ENCODE measurements around the gene EPS8.
A peak's percentile ranks its signal among the peaks of the same experiment; 100 is the strongest.

The EPS8 gene

DNA sequence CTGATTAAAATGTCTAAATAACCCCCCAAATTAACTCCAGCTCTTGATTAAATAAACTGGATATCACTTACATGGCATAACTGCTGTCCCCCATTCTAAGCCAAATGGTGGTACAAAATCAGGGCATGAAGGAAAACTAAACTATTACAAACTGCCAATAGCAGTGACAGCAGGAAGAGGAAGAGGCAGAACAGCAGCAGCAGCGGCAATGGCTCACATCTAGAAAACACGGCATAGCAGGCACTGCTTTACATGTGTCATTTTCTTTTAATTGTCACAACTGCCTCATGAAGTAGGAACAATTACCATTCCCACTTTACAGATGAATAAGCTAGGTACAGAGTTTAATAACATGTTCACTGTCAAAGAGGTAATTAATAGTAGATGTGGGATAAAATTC lies 92.0 kb downstream of the EPS8 start:
- Histone ChIP-seq H3K4me1 (ENCODE audit: control insufficient read depth, insufficient read depth, low read length) (no peaks in the 10 kb centered on the region), H3K9ac (ENCODE audit: low read depth, low read length) (no peak overlapping the region), H3K27me3 (ENCODE audit: control insufficient read depth, insufficient read depth, low read length) (no peaks in the 10 kb centered on the region), H3K36me3 (ENCODE audit: control insufficient read depth, insufficient read depth, low read length) (no peaks in the 10 kb centered on the region), H3K9me3 (ENCODE audit: control insufficient read depth, insufficient read depth, low read length) (no peaks in the 10 kb centered on the region), H3K4me3 (ENCODE audit: low read depth, low read length) (no peak overlapping the region)

DNA sequence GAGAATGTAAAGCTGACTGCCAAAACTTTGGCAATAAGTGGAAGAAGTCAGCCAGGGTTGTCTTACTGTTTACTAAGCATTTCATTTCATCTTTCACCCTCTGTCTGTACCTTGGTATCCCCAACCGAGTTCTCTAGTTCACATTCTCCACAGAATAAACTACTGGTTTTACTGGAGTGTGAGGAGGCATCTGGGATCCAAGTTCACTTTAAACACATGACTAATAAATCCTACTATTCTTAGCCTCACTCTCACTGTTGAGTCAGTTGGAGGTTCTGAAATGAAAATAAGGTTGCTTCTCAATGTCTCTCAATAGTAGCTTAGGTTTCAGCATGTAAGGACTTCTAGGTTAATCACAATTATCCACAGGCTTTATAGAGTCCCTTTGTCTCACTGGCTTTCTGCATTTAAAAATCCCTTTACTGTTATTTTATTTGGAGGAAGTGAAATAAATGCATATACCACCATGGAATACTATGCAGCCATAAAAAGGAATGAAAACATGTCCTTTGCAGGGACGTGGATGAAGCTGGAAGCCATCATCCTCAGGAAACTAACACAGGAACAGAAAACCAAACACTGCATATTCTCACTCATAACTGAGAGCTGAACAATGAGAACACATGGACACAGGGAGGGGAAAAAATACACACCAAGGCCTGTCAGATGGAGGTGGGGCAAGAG lies 95.8 kb downstream of the EPS8 start:
- Histone ChIP-seq H3K9me3 (ENCODE audit: control insufficient read depth, insufficient read depth, low read length) (no peaks in the 10 kb centered on the region), H3K4me1 (ENCODE audit: control insufficient read depth, insufficient read depth, low read length) (no peaks in the 10 kb centered on the region), H3K9ac (ENCODE audit: low read depth, low read length) (no peak overlapping the region), H3K4me3 (ENCODE audit: low read depth, low read length) (no peak overlapping the region), H3K27me3 (ENCODE audit: control insufficient read depth, insufficient read depth, low read length) (no peaks in the 10 kb centered on the region), H3K36me3 (ENCODE audit: control insufficient read depth, insufficient read depth, low read length) (no peaks in the 10 kb centered on the region)

DNA sequence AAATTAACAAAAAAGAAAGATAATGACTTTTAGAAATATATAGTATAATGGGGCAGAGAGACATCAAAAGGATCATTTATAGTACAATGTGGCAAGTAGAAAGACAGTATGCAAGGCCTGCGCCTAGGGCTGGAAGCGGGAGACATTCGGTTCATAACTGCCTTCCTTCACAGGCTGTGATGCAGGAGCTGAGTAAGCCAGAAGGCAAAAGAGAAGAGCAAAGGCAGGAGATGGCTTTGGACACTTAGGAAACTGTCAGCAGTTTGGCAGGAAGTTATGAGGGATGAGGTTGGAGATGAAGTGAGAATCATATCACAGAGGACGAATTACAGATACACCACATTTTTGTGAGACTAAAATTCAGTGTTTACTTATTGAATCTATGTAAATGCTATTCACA lies 97.8 kb downstream of the EPS8 start:
- Histone ChIP-seq H3K4me1 (ENCODE audit: control insufficient read depth, insufficient read depth, low read length) (no peaks in the 10 kb centered on the region), H3K27me3 (ENCODE audit: control insufficient read depth, insufficient read depth, low read length) (no peaks in the 10 kb centered on the region), H3K9me3 (ENCODE audit: control insufficient read depth, insufficient read depth, low read length) (no peaks in the 10 kb centered on the region), H3K4me3 (ENCODE audit: low read depth, low read length) (no peak overlapping the region), H3K9ac (ENCODE audit: low read depth, low read length) (no peak overlapping the region), H3K36me3 (ENCODE audit: control insufficient read depth, insufficient read depth, low read length) (no peaks in the 10 kb centered on the region)

DNA sequence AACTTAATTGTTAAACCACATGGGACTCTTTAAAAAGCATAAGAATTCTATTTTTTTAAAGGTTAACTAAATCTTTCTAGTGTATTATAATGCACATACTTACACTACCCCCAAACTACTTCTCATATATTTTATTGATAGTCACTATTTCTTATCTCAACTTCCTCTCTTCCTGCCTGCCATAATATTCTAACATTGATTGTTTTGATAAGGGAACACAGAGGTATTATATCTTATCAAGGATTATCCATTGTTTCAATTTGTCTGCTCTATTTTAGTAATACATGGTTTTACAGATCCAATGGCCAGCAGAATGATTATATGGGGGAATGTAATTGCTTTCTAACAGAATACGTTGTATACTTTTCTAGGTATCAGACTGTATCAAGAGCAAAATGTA lies 98.9 kb downstream of the EPS8 start:
- H3K27me3 ChIP-seq (ENCODE audit: control insufficient read depth, insufficient read depth, low read length): no peaks in the 10 kb centered on the region

DNA sequence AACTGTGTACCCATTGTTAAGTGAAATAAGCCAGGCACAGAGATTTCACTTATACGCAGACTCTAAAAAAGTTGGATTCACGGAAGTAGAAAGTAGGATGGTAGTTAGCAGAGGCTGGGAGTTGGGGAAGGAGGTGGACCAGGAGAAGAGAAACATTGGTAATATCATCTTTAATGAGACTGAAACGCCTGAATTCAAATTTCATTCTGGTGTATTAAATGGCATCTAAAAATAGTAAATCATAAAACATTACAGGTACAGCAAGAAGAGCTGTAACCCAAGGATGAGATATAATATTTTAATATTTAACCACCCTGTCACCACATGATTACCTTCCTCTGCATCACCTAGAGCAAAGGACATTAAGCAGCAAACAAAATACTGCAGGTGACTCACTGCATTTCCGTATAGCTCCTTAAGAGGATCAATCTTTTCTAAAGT lies 99.4 kb downstream of the EPS8 start:
- Histone ChIP-seq H3K36me3 (ENCODE audit: control insufficient read depth, insufficient read depth, low read length) (no peaks in the 10 kb centered on the region), H3K9ac (ENCODE audit: low read depth, low read length) (no peak overlapping the region), H3K9me3 (ENCODE audit: control insufficient read depth, insufficient read depth, low read length) (no peaks in the 10 kb centered on the region), H3K4me1 (ENCODE audit: control insufficient read depth, insufficient read depth, low read length) (no peaks in the 10 kb centered on the region), H3K27me3 (ENCODE audit: control insufficient read depth, insufficient read depth, low read length) (no peaks in the 10 kb centered on the region), H3K4me3 (ENCODE audit: low read depth, low read length) (no peak overlapping the region)

More for the DNA sequence above, 98.9 kb downstream of the EPS8 start:
- Histone ChIP-seq H3K9me3 (ENCODE audit: control insufficient read depth, insufficient read depth, low read length) (no peaks in the 10 kb centered on the region), H3K36me3 (ENCODE audit: control insufficient read depth, insufficient read depth, low read length) (no peaks in the 10 kb centered on the region), H3K9ac (ENCODE audit: low read depth, low read length) (no peak overlapping the region), H3K4me1 (ENCODE audit: control insufficient read depth, insufficient read depth, low read length) (no peaks in the 10 kb centered on the region), H3K4me3 (ENCODE audit: low read depth, low read length) (no peak overlapping the region)

DNA sequence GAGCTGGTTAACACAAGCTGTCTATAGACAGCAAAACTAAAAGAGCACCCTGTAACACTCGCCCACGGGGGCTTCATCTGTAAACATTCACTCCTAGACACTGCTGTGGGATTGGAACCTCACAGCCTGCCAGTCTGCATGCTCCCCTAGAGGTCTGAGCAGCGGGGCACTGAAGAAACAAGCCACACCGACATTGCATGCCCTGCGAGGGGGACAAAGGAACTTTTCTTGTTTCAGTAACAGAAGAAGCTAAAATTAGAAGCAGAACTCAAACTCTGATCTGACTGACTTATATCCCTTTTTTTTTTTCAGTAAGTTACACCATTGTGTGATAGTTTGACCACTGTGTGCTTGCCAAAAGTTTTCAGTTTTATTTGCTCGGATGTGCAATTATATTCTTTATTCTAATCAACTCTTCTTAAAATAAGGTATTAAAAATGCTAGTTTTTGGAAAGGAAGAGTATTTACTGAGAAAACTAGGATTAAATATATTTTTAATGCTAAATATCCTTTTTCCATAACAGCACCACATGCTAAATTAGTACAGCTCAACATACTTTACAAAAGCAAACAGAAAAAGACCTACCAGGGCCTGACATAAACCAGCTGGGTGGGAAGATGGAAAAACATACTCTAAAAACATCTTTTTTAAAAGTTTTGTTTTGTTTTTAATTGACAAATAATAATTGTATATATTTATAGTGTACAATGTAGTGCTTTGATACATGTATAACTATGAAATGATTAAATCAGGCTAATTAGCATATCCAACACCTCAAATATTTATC lies 100.2 kb downstream of the EPS8 start:
- peak overlapping the region; percentile 33 for H3K4me3 ChIP-seq (ENCODE audit: low read depth, low read length)
- H3K9ac ChIP-seq (ENCODE audit: low read depth, low read length): no peak overlapping the region
- H3K9me3 ChIP-seq (ENCODE audit: control insufficient read depth, insufficient read depth, low read length): no peaks in the 10 kb centered on the region
- no peaks in the 10 kb centered on the region for H3K36me3 ChIP-seq (ENCODE audit: control insufficient read depth, insufficient read depth, low read length)
- no peaks in the 10 kb centered on the region for H3K4me1 ChIP-seq (ENCODE audit: control insufficient read depth, insufficient read depth, low read length)
- no peaks in the 10 kb centered on the region for H3K27me3 ChIP-seq (ENCODE audit: control insufficient read depth, insufficient read depth, low read length)

DNA sequence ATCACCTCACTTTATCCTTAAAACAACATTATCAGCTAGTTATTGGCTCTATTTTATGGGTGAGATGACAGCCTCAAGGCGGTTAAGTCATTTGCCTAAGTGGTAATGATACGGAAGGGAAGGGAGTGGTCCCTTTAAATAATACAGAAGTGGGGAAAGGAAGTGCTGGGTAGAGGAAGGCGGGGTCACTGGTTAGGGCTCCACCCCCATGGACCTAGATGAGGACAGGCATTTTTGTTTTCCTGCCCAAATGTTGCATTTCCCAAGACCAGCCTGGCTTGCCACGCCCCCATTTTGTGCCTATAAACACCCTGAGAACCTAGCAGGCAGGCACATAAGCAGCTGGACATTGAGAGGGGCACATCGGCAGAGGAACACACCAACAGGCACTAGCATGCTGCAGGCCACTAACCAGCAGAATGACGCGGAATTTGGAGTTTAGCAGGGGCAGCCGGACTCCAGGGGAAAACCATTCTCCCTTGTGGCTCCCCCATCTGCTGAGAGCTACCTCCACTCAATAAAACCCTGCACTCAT lies 100.9 kb downstream of the EPS8 start:
- Histone ChIP-seq H3K9ac (ENCODE audit: low read depth, low read length) (no peak overlapping the region), H3K9me3 (ENCODE audit: control insufficient read depth, insufficient read depth, low read length) (no peaks in the 10 kb centered on the region), H3K36me3 (ENCODE audit: control insufficient read depth, insufficient read depth, low read length) (no peaks in the 10 kb centered on the region), H3K4me3 (ENCODE audit: low read depth, low read length) (peak overlapping the region; percentile 33), H3K27me3 (ENCODE audit: control insufficient read depth, insufficient read depth, low read length) (no peaks in the 10 kb centered on the region), H3K4me1 (ENCODE audit: control insufficient read depth, insufficient read depth, low read length) (no peaks in the 10 kb centered on the region)

DNA sequence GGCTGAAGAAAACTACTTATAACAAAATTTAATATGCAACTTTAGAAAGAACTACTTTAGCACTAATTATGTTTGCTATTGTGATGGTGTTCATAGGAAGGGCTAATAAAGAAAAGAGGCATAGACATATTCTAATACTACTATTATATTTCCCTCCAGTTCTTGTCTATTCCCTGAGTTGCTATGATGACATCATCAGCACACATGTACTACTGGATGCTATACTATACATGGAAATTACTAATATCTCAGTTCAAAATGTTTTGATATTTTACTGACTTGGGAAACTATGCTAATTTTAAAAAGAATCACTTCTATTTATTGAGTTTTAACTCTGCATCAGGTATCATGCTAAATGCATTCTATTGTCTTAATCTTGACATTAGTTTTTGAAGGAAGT lies 101.6 kb downstream of the EPS8 start:
- H3K9ac ChIP-seq (ENCODE audit: low read depth, low read length): no peak overlapping the region
- no peaks in the 10 kb centered on the region for H3K4me1 ChIP-seq (ENCODE audit: control insufficient read depth, insufficient read depth, low read length)
- H3K9me3 ChIP-seq (ENCODE audit: control insufficient read depth, insufficient read depth, low read length): no peaks in the 10 kb centered on the region
- H3K27me3 ChIP-seq (ENCODE audit: control insufficient read depth, insufficient read depth, low read length): no peaks in the 10 kb centered on the region
- H3K4me3 ChIP-seq (ENCODE audit: low read depth, low read length): no peak overlapping the region
- H3K36me3 ChIP-seq (ENCODE audit: control insufficient read depth, insufficient read depth, low read length): no peaks in the 10 kb centered on the region

DNA sequence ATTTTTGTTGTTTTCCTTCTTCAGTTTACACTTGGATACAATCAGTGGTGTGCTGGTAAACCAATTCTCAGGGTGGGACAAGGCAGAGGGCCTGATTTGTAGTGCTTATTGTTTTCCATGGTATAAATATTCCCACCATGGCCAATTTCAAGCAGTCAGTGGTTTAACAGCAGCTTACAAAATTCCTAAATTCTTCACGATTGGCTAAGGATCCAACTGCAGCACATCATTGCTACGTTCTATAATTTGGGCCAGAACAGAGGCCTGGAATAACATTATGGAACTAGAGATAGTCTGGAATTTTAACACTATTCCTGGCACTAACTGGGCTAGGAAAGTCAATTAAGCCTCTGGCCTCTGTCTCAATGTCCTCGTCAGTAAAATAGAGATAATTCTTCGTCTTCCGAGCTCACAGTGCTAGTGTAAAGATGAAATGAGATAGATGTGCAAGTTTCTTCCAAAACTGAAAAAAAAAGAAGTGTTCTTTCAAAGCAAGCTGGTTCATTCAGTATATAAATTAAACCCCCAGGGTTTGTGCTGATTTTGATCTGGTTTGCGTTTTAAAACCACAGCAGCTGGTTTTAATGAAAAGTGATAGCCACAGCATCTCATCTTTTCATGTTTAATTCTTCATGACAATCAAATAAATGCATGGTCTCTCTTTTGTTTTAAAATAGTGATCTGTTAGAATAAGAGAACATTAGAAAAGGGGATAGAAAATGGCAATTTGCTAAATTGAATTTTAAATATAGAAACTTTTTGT lies 104.1 kb downstream of the EPS8 start:
- Histone ChIP-seq H3K27me3 (ENCODE audit: control insufficient read depth, insufficient read depth, low read length) (no peaks in the 10 kb centered on the region), H3K9ac (ENCODE audit: low read depth, low read length) (no peak overlapping the region), H3K36me3 (ENCODE audit: control insufficient read depth, insufficient read depth, low read length) (no peaks in the 10 kb centered on the region), H3K4me3 (ENCODE audit: low read depth, low read length) (no peak overlapping the region), H3K4me1 (ENCODE audit: control insufficient read depth, insufficient read depth, low read length) (no peaks in the 10 kb centered on the region), H3K9me3 (ENCODE audit: control insufficient read depth, insufficient read depth, low read length) (no peaks in the 10 kb centered on the region)

DNA sequence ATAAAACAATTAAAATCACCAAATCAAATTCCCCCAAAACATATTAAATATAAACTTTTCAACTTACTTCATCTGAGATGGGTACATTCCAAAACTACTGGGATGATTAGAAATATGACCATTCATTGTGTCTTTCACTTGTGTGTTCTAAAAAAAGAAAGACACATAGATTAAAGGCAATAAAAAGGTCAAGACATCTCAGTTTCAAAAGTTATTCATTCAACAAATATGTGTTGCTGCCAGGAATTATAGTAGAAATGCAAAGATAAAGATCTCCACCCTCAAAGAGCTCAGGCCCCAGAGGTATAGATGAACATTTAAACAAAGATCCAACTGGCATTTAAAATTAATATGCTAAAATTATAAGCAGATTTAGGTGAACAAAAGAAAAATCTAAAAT lies 106.4 kb downstream of the EPS8 start:
- H3K9ac ChIP-seq (ENCODE audit: low read depth, low read length): no peak overlapping the region
- H3K36me3 ChIP-seq (ENCODE audit: control insufficient read depth, insufficient read depth, low read length): no peaks in the 10 kb centered on the region
- H3K9me3 ChIP-seq (ENCODE audit: control insufficient read depth, insufficient read depth, low read length): no peaks in the 10 kb centered on the region
- H3K27me3 ChIP-seq (ENCODE audit: control insufficient read depth, insufficient read depth, low read length): no peaks in the 10 kb centered on the region
- H3K4me1 ChIP-seq (ENCODE audit: control insufficient read depth, insufficient read depth, low read length): no peaks in the 10 kb centered on the region
- H3K4me3 ChIP-seq (ENCODE audit: low read depth, low read length): no peak overlapping the region

DNA sequence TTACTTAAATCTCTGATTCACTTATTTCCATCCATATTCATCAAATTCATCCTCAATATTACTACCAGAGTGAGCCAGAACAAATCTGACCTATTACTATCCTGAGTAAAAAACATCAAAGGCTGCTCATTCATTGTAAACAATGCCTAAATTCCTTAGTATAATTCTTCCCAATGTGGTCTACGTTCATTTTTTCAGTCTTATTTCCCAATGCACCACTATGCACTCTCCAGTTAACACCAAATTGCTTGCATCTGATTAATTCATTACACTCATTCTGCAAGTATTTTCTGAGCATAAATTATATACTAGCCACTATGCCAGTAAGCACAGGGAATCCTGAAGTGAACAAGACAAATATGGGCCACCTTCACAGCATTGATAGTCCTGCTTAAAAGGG lies 110.0 kb downstream of the EPS8 start:
- Histone ChIP-seq H3K27me3 (ENCODE audit: control insufficient read depth, insufficient read depth, low read length) (no peaks in the 10 kb centered on the region), H3K9ac (ENCODE audit: low read depth, low read length) (no peak overlapping the region), H3K9me3 (ENCODE audit: control insufficient read depth, insufficient read depth, low read length) (no peaks in the 10 kb centered on the region), H3K36me3 (ENCODE audit: control insufficient read depth, insufficient read depth, low read length) (no peaks in the 10 kb centered on the region), H3K4me3 (ENCODE audit: low read depth, low read length) (no peak overlapping the region), H3K4me1 (ENCODE audit: control insufficient read depth, insufficient read depth, low read length) (peaks cover 3% of the 10 kb centered on the region)

All from iPS-15b (cell line).